GM23338 (cell line): ENCODE data around the gene SCGB3A1. TPM values are rescaled to one million over a fixed set of nuclear protein-coding genes. Genes with fewer than 3 reads are reported as not detected.

Experiments
- ATAC-seq: fragments of 200-7000 bp; cut with Tn5 transposase; 3 replicates; pipeline ENCODE4 v1.9.1; 2020
- DNase-seq: peaks from one replicate; pipeline ENCODE4 v3.0.0-alpha.2; 2015; ENCODE audit warnings: low spot score
- H2AFZ ChIP-seq: fragments of 200-600 bp; sonication (generic); 2 replicates; pipeline ENCODE4 v1.8.0; 2016; ENCODE audit warnings: antibody characterized with exemption, mild to moderate bottlenecking, moderate library complexity
- H3F3A ChIP-seq: fragments of 200-600 bp; sonication (generic); replicated peaks from 2 replicates; pipeline ENCODE4 v1.8.0; 2017; ENCODE audit warnings: antibody characterized with exemption, mixed run types, low read depth
- H3K27ac ChIP-seq: fragments of 200-600 bp; sonication (generic); 2 replicates; pipeline ENCODE4 v1.6.1; 2016; ENCODE audit warnings: low read depth
- H3K27me3 ChIP-seq: fragments of 200-600 bp; sonication (generic); 2 replicates; pipeline ENCODE4 v1.8.0; 2016; ENCODE audit warnings: mild to moderate bottlenecking, mixed run types, moderate library complexity; ENCODE audit not compliant: insufficient read depth
- H3K36me3 ChIP-seq: fragments of 200-600 bp; sonication (generic); 2 replicates; pipeline ENCODE4 v1.8.0; 2016; ENCODE audit warnings: mild to moderate bottlenecking; ENCODE audit not compliant: insufficient read depth
- H3K4me1 ChIP-seq: fragments of 200-600 bp; sonication (generic); 2 replicates; pipeline ENCODE4 v1.8.0; 2016; ENCODE audit warnings: mild to moderate bottlenecking, moderate library complexity; ENCODE audit not compliant: insufficient read depth
- H3K4me2 ChIP-seq: fragments of 200-600 bp; sonication (generic); 2 replicates; pipeline ENCODE4 v1.7.1; 2017; ENCODE audit warnings: mixed run types
- H3K4me3 ChIP-seq: fragments of 200-600 bp; sonication (generic); 2 replicates; pipeline ENCODE4 v1.6.1; 2016; ENCODE audit warnings: mixed run types
- H3K79me2 ChIP-seq: fragments of 200-600 bp; sonication (generic); replicated peaks from 2 replicates; pipeline ENCODE4 v1.8.0; 2017; ENCODE audit warnings: mild to moderate bottlenecking; ENCODE audit not compliant: insufficient read depth
- H3K9me2 ChIP-seq: fragments of 200-600 bp; sonication (generic); 2 replicates; pipeline ENCODE4 v1.8.0; 2017; ENCODE audit not compliant: insufficient read depth
- H4K20me1 ChIP-seq: fragments of 200-600 bp; sonication (generic); replicated peaks from 2 replicates; pipeline ENCODE4 v1.8.0; 2017; ENCODE audit warnings: mild to moderate bottlenecking; ENCODE audit not compliant: insufficient read depth
- H3K27ac Mint-ChIP-seq: 2 replicates; pipeline ENCODE4 v1.8.0; 2020; ENCODE audit warnings: inconsistent platforms, mild to moderate bottlenecking, moderate library complexity, mixed read lengths
- H3K27me3 Mint-ChIP-seq: 3 replicates; pipeline ENCODE4 v1.8.0; 2022; ENCODE audit warnings: low read depth, mild to moderate bottlenecking, moderate library complexity, mixed read lengths, inconsistent platforms; ENCODE audit not compliant: insufficient read depth, poor library complexity
- H3K36me3 Mint-ChIP-seq: 3 replicates; pipeline ENCODE4 v1.8.0; 2021; ENCODE audit warnings: low read depth, mild to moderate bottlenecking, inconsistent platforms, moderate library complexity, mixed read lengths
- H3K4me1 Mint-ChIP-seq: 3 replicates; pipeline ENCODE4 v1.8.0; 2020; ENCODE audit warnings: mild to moderate bottlenecking, inconsistent platforms, mixed read lengths
- H3K4me3 Mint-ChIP-seq: 3 replicates; pipeline ENCODE4 v1.8.0; 2021; ENCODE audit warnings: moderate library complexity, mild to moderate bottlenecking, inconsistent platforms, mixed read lengths
- H3K9me3 Mint-ChIP-seq: 3 replicates; pipeline ENCODE4 v1.8.0; 2020; ENCODE audit warnings: moderate library complexity, mild to moderate bottlenecking, inconsistent platforms, mixed read lengths
- CREB1 ChIP-seq: fragments of 250-450 bp; sonication (Bioruptor Pico); IDR thresholded peaks from 2 replicates; pipeline ENCODE4 v1.5.0; 2020; ENCODE audit warnings: low read depth, mild to moderate bottlenecking, moderate library complexity
- EZH2 ChIP-seq: fragments of 200-600 bp; sonication (generic); IDR thresholded peaks from one replicate; pipeline ENCODE4 v1.8.0; 2017; ENCODE audit warnings: antibody characterized with exemption, mild to moderate bottlenecking, low read depth; ENCODE audit not compliant: unreplicated experiment
- POLR2AphosphoS5 ChIP-seq: IDR thresholded peaks from 2 replicates; pipeline ENCODE4 v1.6.1; 2016; ENCODE audit warnings: antibody characterized with exemption, low read depth
- STAT1 ChIP-seq: IDR thresholded peaks from one replicate; pipeline ENCODE4 v1.6.1; 2016; ENCODE audit warnings: antibody characterized with exemption; ENCODE audit not compliant: unreplicated experiment
- ZNF114 ChIP-seq: fragments of 250-450 bp; sonication (Bioruptor Pico); IDR thresholded peaks from 2 replicates; pipeline ENCODE4 v1.5.0; 2020; ENCODE audit warnings: mild to moderate bottlenecking, moderate library complexity
- ZNF331 ChIP-seq: fragments of 250-450 bp; sonication (Bioruptor Pico); IDR thresholded peaks from 2 replicates; pipeline ENCODE4 v1.5.0; 2020; ENCODE audit warnings: low read depth, mild to moderate bottlenecking, moderate library complexity
- polyA plus RNA-seq: library from polyadenylated mRNA; unstranded; fragments of >200 nt; fragmentation: Nextera tagmentation; extraction: Ambion mirVana; gene quantifications from 2 replicates; pipeline ENCODE4 v1.2.1, GENCODE V29; 2016
- total RNA-seq: library from RNA; depleted of rRNA; stranded (reverse); fragments of >200 nt; shearing (Covaris generic); gene quantifications from 2 replicates; pipeline ENCODE4 v1.2.3, GENCODE V29; 2014
- TF ChIP-seq, protein P1 (sequence below): IDR thresholded peaks from one replicate; pipeline ENCODE4 v1.6.1; 2018; ENCODE audit warnings: antibody characterized with exemption; ENCODE audit not compliant: unreplicated experiment
- TF ChIP-seq, protein P2 (sequence below): fragments of 250-450 bp; sonication (Bioruptor Pico); IDR thresholded peaks from 2 replicates; pipeline ENCODE4 v1.5.0; 2020; ENCODE audit warnings: mild to moderate bottlenecking, moderate library complexity
- TF ChIP-seq, protein P3 (sequence below): IDR thresholded peaks from 2 replicates; pipeline ENCODE4 v1.6.1; 2016; ENCODE audit warnings: antibody characterized with exemption

The SCGB3A1 gene
- total and polyA plus RNA-seq, 2 experiments from 2014 or later, result not detected

DNA sequence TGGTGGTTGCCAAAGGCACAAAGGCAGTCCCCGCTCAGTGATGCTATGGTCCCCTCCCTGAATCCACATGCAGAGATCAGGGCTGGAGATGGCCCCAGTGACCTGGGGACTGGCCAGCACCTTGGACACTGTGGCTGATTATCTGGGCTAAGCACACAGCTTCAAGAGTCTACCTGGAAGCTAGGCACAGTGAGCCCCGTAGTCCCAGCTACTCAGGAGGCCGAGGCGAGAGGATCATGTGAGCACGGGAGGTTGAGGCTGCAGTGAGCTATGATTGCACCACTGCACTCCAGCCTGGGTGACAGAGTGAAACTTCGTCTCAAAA is 8.3 kb upstream of the SCGB3A1 start:
- Histone ChIP-seq H3K4me1 (no peaks in the 10 kb centered on the region), H3K4me3 (no peak overlapping the region), H3K9me2 (no peaks in the 10 kb centered on the region), H3K27me3 (no peaks in the 10 kb centered on the region), H4K20me1 (no peaks in the 10 kb centered on the region), H3K79me2 (no peaks in the 10 kb centered on the region), H3K36me3 (no peaks in the 10 kb centered on the region), H3K4me2 (no peak overlapping the region), H3F3A (no peaks in the 10 kb centered on the region), H3K27ac (no peak overlapping the region), H2AFZ (no peak overlapping the region)
- Mint-ChIP-seq H3K4me3 (no peak overlapping the region), H3K36me3 (no peaks in the 10 kb centered on the region; the same call in 2 of the 3 replicates), H3K27ac (no peak overlapping the region), H3K4me1 (peaks cover 2% of the 10 kb centered on the region; the same call in 1 of the 3 replicates), H3K9me3 (no peaks in the 10 kb centered on the region), H3K27me3 (peaks cover 14% of the 10 kb centered on the region)
- ATAC-seq (no peak), DNase-seq (no peak)
- no peak for TF ChIP-seq ZNF114 (CRISPR knock-in tag)

DNA sequence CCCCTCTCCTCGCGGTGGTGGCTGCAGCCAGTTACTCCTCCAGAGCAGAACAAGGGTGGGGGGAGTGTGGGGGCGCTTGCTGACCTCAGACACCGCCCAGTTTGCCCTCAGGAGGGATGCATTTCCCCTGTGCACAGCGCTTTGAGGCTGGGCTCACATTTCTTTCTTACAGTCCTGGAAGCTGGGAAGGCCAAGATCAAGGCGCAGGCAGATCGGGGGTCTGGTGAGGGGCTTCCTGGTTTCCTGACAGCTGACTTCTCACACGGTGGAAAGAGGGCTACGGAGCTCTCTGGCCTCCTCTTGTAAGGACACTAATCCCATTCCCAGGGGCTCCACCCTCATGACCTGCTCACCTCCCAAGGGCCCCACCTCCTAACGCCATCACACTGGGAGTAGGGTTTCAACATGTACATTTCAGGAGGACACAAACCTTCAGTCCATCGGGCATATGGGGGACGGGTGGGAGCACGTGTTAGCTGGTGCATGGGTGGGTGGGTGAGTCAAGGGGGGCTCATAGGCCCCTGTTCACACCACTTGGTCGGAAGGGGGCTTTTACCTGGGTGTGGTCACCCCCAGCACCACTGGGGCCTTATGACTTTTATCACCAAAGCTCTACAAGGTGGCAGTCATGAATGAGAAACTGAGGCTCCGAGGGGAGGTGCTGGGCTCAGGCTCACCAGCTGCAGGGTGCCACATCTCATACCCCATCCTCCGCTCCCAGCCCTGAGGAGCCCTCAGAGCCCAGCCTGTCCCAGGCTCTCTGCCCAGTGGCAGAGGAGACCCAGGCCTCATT is 7.7 kb upstream of the SCGB3A1 start:
- H3K79me2 ChIP-seq, result no peaks in the 10 kb centered on the region
- Mint-ChIP-seq H3K27ac (no peak overlapping the region), H3K9me3 (no peaks in the 10 kb centered on the region), H3K36me3 (no peaks in the 10 kb centered on the region; the same call in 2 of the 3 replicates), H3K4me1 (0 out of 3 replicates have a peak, but pooled peaks cover 2% of the 10 kb centered on the region), H3K27me3 (peaks cover 14% of the 10 kb centered on the region), H3K4me3 (no peak overlapping the region)
- H3K27ac ChIP-seq, result no peak overlapping the region
- H3K27me3 ChIP-seq, result no peaks in the 10 kb centered on the region
- H3K9me2 ChIP-seq, result no peaks in the 10 kb centered on the region
- no peak overlapping the region for H3K4me2 ChIP-seq
- no peak overlapping the region for H2AFZ ChIP-seq
- no peaks in the 10 kb centered on the region for H4K20me1 ChIP-seq
- H3K36me3 ChIP-seq, result no peaks in the 10 kb centered on the region
- no peaks in the 10 kb centered on the region for H3K4me1 ChIP-seq
- no peak overlapping the region for H3K4me3 ChIP-seq
- no peaks in the 10 kb centered on the region for H3F3A ChIP-seq
- no peak for DNase-seq
- ATAC-seq, result no peak
- TF ChIP-seq, protein P1, sequence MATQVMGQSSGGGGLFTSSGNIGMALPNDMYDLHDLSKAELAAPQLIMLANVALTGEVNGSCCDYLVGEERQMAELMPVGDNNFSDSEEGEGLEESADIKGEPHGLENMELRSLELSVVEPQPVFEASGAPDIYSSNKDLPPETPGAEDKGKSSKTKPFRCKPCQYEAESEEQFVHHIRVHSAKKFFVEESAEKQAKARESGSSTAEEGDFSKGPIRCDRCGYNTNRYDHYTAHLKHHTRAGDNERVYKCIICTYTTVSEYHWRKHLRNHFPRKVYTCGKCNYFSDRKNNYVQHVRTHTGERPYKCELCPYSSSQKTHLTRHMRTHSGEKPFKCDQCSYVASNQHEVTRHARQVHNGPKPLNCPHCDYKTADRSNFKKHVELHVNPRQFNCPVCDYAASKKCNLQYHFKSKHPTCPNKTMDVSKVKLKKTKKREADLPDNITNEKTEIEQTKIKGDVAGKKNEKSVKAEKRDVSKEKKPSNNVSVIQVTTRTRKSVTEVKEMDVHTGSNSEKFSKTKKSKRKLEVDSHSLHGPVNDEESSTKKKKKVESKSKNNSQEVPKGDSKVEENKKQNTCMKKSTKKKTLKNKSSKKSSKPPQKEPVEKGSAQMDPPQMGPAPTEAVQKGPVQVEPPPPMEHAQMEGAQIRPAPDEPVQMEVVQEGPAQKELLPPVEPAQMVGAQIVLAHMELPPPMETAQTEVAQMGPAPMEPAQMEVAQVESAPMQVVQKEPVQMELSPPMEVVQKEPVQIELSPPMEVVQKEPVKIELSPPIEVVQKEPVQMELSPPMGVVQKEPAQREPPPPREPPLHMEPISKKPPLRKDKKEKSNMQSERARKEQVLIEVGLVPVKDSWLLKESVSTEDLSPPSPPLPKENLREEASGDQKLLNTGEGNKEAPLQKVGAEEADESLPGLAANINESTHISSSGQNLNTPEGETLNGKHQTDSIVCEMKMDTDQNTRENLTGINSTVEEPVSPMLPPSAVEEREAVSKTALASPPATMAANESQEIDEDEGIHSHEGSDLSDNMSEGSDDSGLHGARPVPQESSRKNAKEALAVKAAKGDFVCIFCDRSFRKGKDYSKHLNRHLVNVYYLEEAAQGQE, result no peak
- TF ChIP-seq, protein P2, sequence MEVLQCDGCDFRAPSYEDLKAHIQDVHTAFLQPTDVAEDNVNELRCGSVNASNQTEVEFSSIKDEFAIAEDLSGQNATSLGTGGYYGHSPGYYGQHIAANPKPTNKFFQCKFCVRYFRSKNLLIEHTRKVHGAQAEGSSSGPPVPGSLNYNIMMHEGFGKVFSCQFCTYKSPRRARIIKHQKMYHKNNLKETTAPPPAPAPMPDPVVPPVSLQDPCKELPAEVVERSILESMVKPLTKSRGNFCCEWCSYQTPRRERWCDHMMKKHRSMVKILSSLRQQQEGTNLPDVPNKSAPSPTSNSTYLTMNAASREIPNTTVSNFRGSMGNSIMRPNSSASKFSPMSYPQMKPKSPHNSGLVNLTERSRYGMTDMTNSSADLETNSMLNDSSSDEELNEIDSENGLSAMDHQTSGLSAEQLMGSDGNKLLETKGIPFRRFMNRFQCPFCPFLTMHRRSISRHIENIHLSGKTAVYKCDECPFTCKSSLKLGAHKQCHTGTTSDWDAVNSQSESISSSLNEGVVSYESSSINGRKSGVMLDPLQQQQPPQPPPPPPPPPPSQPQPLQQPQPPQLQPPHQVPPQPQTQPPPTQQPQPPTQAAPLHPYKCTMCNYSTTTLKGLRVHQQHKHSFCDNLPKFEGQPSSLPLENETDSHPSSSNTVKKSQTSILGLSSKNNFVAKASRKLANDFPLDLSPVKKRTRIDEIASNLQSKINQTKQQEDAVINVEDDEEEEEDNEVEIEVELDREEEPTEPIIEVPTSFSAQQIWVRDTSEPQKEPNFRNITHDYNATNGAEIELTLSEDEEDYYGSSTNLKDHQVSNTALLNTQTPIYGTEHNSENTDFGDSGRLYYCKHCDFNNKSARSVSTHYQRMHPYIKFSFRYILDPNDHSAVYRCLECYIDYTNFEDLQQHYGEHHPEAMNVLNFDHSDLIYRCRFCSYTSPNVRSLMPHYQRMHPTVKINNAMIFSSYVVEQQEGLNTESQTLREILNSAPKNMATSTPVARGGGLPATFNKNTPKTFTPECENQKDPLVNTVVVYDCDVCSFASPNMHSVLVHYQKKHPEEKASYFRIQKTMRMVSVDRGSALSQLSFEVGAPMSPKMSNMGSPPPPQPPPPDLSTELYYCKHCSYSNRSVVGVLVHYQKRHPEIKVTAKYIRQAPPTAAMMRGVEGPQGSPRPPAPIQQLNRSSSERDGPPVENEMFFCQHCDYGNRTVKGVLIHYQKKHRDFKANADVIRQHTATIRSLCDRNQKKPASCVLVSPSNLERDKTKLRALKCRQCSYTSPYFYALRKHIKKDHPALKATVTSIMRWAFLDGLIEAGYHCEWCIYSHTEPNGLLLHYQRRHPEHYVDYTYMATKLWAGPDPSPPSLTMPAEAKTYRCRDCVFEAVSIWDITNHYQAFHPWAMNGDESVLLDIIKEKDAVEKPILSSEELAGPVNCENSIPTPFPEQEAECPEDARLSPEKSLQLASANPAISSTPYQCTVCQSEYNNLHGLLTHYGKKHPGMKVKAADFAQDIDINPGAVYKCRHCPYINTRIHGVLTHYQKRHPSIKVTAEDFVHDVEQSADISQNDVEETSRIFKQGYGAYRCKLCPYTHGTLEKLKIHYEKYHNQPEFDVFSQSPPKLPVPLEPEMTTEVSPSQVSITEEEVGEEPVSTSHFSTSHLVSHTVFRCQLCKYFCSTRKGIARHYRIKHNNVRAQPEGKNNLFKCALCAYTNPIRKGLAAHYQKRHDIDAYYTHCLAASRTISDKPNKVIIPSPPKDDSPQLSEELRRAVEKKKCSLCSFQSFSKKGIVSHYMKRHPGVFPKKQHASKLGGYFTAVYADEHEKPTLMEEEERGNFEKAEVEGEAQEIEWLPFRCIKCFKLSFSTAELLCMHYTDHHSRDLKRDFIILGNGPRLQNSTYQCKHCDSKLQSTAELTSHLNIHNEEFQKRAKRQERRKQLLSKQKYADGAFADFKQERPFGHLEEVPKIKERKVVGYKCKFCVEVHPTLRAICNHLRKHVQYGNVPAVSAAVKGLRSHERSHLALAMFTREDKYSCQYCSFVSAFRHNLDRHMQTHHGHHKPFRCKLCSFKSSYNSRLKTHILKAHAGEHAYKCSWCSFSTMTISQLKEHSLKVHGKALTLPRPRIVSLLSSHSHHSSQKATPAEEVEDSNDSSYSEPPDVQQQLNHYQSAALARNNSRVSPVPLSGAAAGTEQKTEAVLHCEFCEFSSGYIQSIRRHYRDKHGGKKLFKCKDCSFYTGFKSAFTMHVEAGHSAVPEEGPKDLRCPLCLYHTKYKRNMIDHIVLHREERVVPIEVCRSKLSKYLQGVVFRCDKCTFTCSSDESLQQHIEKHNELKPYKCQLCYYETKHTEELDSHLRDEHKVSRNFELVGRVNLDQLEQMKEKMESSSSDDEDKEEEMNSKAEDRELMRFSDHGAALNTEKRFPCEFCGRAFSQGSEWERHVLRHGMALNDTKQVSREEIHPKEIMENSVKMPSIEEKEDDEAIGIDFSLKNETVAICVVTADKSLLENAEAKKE (CRISPR knock-in tag), result no peak
- TF ChIP-seq POLR2AphosphoS5 (no peak), EZH2 (no peak), CREB1 (no peak), ZNF331 (no peak), STAT1 (no peak)
- TF ChIP-seq, protein P3, sequence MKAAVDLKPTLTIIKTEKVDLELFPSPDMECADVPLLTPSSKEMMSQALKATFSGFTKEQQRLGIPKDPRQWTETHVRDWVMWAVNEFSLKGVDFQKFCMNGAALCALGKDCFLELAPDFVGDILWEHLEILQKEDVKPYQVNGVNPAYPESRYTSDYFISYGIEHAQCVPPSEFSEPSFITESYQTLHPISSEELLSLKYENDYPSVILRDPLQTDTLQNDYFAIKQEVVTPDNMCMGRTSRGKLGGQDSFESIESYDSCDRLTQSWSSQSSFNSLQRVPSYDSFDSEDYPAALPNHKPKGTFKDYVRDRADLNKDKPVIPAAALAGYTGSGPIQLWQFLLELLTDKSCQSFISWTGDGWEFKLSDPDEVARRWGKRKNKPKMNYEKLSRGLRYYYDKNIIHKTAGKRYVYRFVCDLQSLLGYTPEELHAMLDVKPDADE, result no peak
